ENCODE measurements around the gene CLIP4.

- TF ChIP-seq, protein P1, sequence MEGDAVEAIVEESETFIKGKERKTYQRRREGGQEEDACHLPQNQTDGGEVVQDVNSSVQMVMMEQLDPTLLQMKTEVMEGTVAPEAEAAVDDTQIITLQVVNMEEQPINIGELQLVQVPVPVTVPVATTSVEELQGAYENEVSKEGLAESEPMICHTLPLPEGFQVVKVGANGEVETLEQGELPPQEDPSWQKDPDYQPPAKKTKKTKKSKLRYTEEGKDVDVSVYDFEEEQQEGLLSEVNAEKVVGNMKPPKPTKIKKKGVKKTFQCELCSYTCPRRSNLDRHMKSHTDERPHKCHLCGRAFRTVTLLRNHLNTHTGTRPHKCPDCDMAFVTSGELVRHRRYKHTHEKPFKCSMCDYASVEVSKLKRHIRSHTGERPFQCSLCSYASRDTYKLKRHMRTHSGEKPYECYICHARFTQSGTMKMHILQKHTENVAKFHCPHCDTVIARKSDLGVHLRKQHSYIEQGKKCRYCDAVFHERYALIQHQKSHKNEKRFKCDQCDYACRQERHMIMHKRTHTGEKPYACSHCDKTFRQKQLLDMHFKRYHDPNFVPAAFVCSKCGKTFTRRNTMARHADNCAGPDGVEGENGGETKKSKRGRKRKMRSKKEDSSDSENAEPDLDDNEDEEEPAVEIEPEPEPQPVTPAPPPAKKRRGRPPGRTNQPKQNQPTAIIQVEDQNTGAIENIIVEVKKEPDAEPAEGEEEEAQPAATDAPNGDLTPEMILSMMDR (conservative IDR thresholded peaks at IDR 0.05) = no peak
- no peak for TF ChIP-seq EZH2 (IDR thresholded peaks at IDR 0.05; ENCODE audit: low read depth)
Observed at GRCh38 chr2:29084554-29084953, 30.7 kb upstream of the CLIP4 start.

Measured in PC-9 (cell line).